GM12873 (cell line): ENCODE measurements around the gene HUNK.

ENCODE experiments used
- CTCF ChIP-seq: IDR thresholded peaks from 2 replicates; pipeline ENCODE4 v1.5.1; 2012; ENCODE audit warnings: low read depth, mild to moderate bottlenecking, moderate library complexity, low read length, control low read depth; ENCODE audit not compliant: insufficient read depth; ENCODE audit errors: missing control alignments

HUNK gene

DNA sequence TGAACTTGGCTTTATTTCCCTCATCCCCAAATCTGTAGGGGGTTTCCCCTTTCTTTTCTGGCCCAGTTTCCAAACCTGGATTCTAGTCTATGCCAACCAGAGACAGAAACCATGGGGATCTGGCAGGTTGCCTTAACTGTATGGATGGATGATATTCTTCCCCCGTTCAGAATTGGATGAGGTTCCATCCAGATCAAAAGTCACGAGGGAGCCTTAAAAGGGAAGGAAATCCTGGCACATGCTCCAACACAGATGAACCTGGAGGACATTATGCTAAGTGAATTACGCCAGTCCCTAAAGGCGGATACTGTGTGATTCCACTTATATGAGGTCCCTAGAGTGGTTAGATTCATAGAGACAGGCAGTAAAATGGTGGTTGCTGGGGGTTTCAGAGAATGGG lies 124.4 kb downstream of the HUNK start:
- TF ChIP-seq CTCF: no peak

GRCh38 chr21:31999810-32000468 lies 127.1 kb downstream of the HUNK start:
- TF ChIP-seq CTCF: no peak

- no peak for TF ChIP-seq CTCF
Measured at GRCh38 chr21:32001390-32001789, 128.6 kb downstream of the HUNK start.

- TF ChIP-seq CTCF: no peak
Measured at GRCh38 chr21:32003411-32003810, 130.6 kb downstream of the HUNK start.

DNA sequence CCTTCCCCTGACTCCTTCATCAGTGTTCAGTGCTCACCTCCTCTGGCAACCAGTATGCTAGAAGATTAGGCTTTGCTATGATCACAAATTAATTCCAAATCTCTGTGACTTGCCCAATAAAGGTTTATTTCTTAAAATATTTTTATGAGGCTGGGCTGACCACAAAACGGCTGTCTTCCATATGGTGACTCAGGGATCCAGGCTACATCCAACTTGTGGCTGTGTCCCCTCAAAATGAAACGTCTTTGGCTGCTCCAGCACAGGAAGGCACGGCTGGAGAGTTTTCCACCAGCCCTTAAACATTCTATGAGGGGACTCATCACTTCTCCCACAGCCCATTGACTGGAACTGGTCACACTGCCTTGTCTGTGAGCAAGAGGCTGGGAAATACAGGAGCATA lies 131.5 kb downstream of the HUNK start:
- no peak for TF ChIP-seq CTCF

DNA sequence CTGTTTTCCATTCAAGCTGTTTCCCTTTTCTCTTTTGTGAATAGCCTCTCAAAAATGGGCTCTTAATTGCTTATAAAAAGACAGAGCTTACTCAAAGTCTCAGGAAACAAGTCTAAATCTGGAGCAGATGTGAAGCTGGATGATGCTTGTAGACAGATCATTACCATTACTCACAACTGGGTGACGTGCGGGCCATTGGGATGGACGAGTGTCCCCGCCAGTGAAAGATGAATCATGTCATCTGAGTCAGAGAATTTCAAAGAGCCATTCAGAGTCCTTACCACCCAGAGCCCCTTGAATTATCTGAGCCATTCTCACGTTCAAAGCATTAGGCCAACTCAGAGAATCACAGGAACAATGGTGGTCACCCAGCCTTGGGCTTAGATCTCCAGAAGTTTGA lies 134.6 kb downstream of the HUNK start:
- TF ChIP-seq CTCF: no peak

DNA sequence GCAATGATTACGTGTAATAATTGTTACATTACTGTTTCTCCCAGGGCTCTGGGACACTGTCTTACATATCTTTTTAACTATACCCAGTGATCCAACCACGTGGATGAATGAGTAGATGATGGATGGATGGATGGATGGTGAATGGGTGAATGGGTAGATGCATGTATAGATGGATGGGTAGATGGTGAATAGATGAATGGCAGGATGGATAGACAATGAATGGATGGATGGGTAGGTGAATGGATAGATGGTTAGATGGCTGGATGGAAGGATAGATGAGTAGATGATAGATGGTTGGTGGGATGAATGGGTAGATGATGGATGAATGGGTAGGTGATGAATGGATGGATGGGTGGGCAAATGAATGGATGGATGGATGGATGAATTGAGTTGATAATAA lies 135.9 kb downstream of the HUNK start:
- TF ChIP-seq CTCF: no peak
